H1 (cell line): ENCODE data around the gene PRR5L. TPM values are rescaled to one million over a fixed set of nuclear protein-coding genes. Genes with fewer than 3 reads are reported as not detected.

ENCODE experiments used
- CTCF ChIA-PET: fragments of 300-600 bp; sonication (Branson Sonifier 250); formaldehyde crosslinking; loops from one replicate; lab custom pipeline; 2021; ENCODE audit not compliant: partially characterized antibody; lab: Charles Lee
- POLR2A ChIA-PET: fragments of 300-600 bp; sonication (Branson Sonifier 250); formaldehyde crosslinking; loops from one replicate; lab custom pipeline; 2021; ENCODE audit warnings: inconsistent platforms; ENCODE audit not compliant: partially characterized antibody; lab: Charles Lee
- DNase-seq, 2 experiments: peaks; one replicate each; pipeline versions ENCODE4 v3.0.0 to v3.0.0-alpha.2; 2010 to 2022; ENCODE audit warnings: low spot score in 2 of 2, low read depth in 1 of 2, mixed read lengths in 1 of 2
- FAIRE-seq: peaks from 2 replicates; lab custom pipeline; 2011; peaks lifted over from hg19 to GRCh38; lab: Jason Lieb, UNC
- H2AFZ ChIP-seq: 2 replicates; pipeline ENCODE4 v1.8.1; 2012; ENCODE audit warnings: low read length, inconsistent platforms
- H2AK5ac ChIP-seq: 2 replicates; pipeline ENCODE4 v1.6.1; 2013; ENCODE audit warnings: low read depth, low read length
- H2BK120ac ChIP-seq: replicated peaks from 2 replicates; pipeline ENCODE3; 2013; ENCODE audit warnings: low read depth, low read length, inconsistent platforms
- H2BK12ac ChIP-seq: 2 replicates; pipeline ENCODE4 v1.6.1; 2013; ENCODE audit warnings: low read depth, low read length
- H2BK15ac ChIP-seq: 2 replicates; pipeline ENCODE4 v1.6.1; 2013; ENCODE audit warnings: low read length
- H2BK20ac ChIP-seq: 2 replicates; pipeline ENCODE4 v1.6.1; 2013; ENCODE audit warnings: low read length
- H2BK5ac ChIP-seq: 2 replicates; pipeline ENCODE4 v1.6.1; 2013; ENCODE audit warnings: low read depth, low read length
- H3K14ac ChIP-seq: 2 replicates; pipeline ENCODE4 v1.6.1; 2013; ENCODE audit warnings: inconsistent platforms; ENCODE audit not compliant: insufficient read length
- H3K18ac ChIP-seq: 2 replicates; pipeline ENCODE4 v1.6.1; 2013; ENCODE audit warnings: low read length; ENCODE audit errors: extremely low read depth
- H3K23ac ChIP-seq: 2 replicates; pipeline ENCODE4 v1.6.1; 2013; ENCODE audit warnings: inconsistent platforms; ENCODE audit not compliant: insufficient read length
- H3K23me2 ChIP-seq: 2 replicates; pipeline ENCODE4 v1.6.1; 2013; ENCODE audit warnings: low read depth, low read length
- H3K27ac ChIP-seq: 2 replicates; pipeline ENCODE4 v1.6.1; 2011; ENCODE audit warnings: low read depth, low read length, inconsistent platforms
- H3K27me3 ChIP-seq, 4 experiments: replicated peaks in 1 of 4; 1 replicate in 1 of 4; 2 replicates in 3 of 4; pipeline versions ENCODE4 v1.6.1 to v1.8.1; 2011 to 2013; ENCODE audit warnings: low read length in 3 of 4, mild to moderate bottlenecking in 3 of 4, inconsistent platforms in 2 of 4, mixed read lengths in 2 of 4, moderate library complexity in 1 of 4; ENCODE audit not compliant: control insufficient read depth in 3 of 4, insufficient read depth in 3 of 4; ENCODE audit errors: extremely low read depth in 1 of 4
- H3K36me3 ChIP-seq, 4 experiments: 2 replicates each; pipeline versions ENCODE4 v1.6.1 to v1.8.1; 2011 to 2013; ENCODE audit warnings: mild to moderate bottlenecking in 4 of 4, low read length in 3 of 4, moderate library complexity in 2 of 4, control low read depth in 1 of 4, inconsistent platforms in 1 of 4; ENCODE audit not compliant: insufficient read depth in 4 of 4, control insufficient read depth in 2 of 4
- H3K4ac ChIP-seq: replicated peaks from 2 replicates; pipeline ENCODE3; 2013; ENCODE audit warnings: low read length, low read depth, mixed read lengths, inconsistent platforms; ENCODE audit not compliant: insufficient read length
- H3K4me1 ChIP-seq, 4 experiments: replicated peaks in 1 of 4; 1 replicate in 1 of 4; 2 replicates in 3 of 4; pipeline versions ENCODE4 v1.6.1 to v1.8.1; 2011 to 2013; ENCODE audit warnings: low read length in 3 of 4, inconsistent platforms in 2 of 4, mixed read lengths in 1 of 4; ENCODE audit not compliant: insufficient read depth in 4 of 4, control insufficient read depth in 3 of 4
- H3K4me2 ChIP-seq, 2 experiments: 2 replicates each; pipeline versions ENCODE4 v1.6.1 to v1.8.1; 2011 to 2013; ENCODE audit warnings: low read depth in 2 of 2, low read length in 2 of 2, control low read depth in 1 of 2, inconsistent platforms in 1 of 2, mild to moderate bottlenecking in 1 of 2; ENCODE audit not compliant: insufficient read depth in 1 of 2
- H3K4me3 ChIP-seq, 4 experiments: fragments of 200-600, 300-600 bp in 1 of 4; sonication (generic), shearing (Covaris generic), sonication (Bioruptor Twin) in 1 of 4; 2 replicates each; pipeline versions ENCODE4 v1.5.1 to v1.8.1; 2011 to 2016; ENCODE audit warnings: low read length in 4 of 4, low read depth in 3 of 4, control low read depth in 2 of 4, inconsistent platforms in 2 of 4, mild to moderate bottlenecking in 2 of 4, mixed read lengths in 1 of 4, moderate library complexity in 1 of 4; ENCODE audit not compliant: insufficient read depth in 2 of 4; ENCODE audit errors: extremely low read depth in 1 of 4
- H3K56ac ChIP-seq: replicated peaks from 2 replicates; pipeline ENCODE3; 2013; ENCODE audit warnings: low read depth, mild to moderate bottlenecking, mixed read lengths, low read length, inconsistent platforms; ENCODE audit not compliant: insufficient read length
- H3K79me1 ChIP-seq: 2 replicates; pipeline ENCODE4 v1.6.1; 2013; ENCODE audit warnings: low read depth, low read length, control low read depth
- H3K79me2 ChIP-seq, 2 experiments: 2 replicates each; pipeline versions ENCODE4 v1.6.1 to v1.8.1; 2012 to 2013; ENCODE audit warnings: low read length in 2 of 2, mild to moderate bottlenecking in 2 of 2, inconsistent platforms in 1 of 2; ENCODE audit not compliant: insufficient read depth in 2 of 2, control insufficient read depth in 1 of 2
- H3K9ac ChIP-seq, 4 experiments: replicated peaks in 1 of 4; 1 replicate in 1 of 4; 2 replicates in 3 of 4; pipeline versions ENCODE4 v1.6.1 to v1.8.1; 2011 to 2013; ENCODE audit warnings: low read depth in 3 of 4, low read length in 3 of 4, control low read depth in 2 of 4, mild to moderate bottlenecking in 2 of 4, moderate library complexity in 2 of 4, inconsistent platforms in 1 of 4; ENCODE audit errors: extremely low read depth in 1 of 4
- H3K9me3 ChIP-seq, 2 experiments: 2 replicates each; pipeline versions ENCODE4 v1.6.1 to v1.8.1; 2012 to 2013; ENCODE audit warnings: mild to moderate bottlenecking in 2 of 2, moderate library complexity in 2 of 2, control low read depth in 1 of 2, inconsistent platforms in 1 of 2, low read depth in 1 of 2, low read length in 1 of 2, mixed read lengths in 1 of 2; ENCODE audit not compliant: insufficient read depth in 2 of 2
- H4K20me1 ChIP-seq, 2 experiments: replicated peaks in 1 of 2; 2 replicates each; pipeline versions ENCODE3 to v1.8.1; 2011 to 2013; ENCODE audit warnings: inconsistent platforms in 2 of 2, low read length in 2 of 2, mild to moderate bottlenecking in 1 of 2; ENCODE audit not compliant: insufficient read depth in 2 of 2, control insufficient read depth in 1 of 2
- H4K5ac ChIP-seq: 2 replicates; pipeline ENCODE4 v1.6.1; 2013; ENCODE audit warnings: low read length, low read depth, mixed read lengths, inconsistent platforms; ENCODE audit not compliant: insufficient read length
- H4K8ac ChIP-seq: 2 replicates; pipeline ENCODE4 v1.8.0; 2013; ENCODE audit warnings: mild to moderate bottlenecking, moderate library complexity, low read length, inconsistent platforms; ENCODE audit not compliant: insufficient read depth; ENCODE audit errors: extremely low read depth
- H4K91ac ChIP-seq: replicated peaks from 2 replicates; pipeline ENCODE3; 2013; ENCODE audit warnings: low read length, mixed read lengths, inconsistent platforms; ENCODE audit not compliant: insufficient read length
- ATF3 ChIP-seq: IDR thresholded peaks from 2 replicates; pipeline ENCODE4 v1.6.1; 2011; ENCODE audit warnings: low read depth, mild to moderate bottlenecking, low read length; ENCODE audit not compliant: insufficient read depth
- BACH1 ChIP-seq: IDR thresholded peaks from 2 replicates; pipeline ENCODE4 v1.6.1; 2012; ENCODE audit warnings: low read length, improper control_type of control experiment
- CREB1 ChIP-seq: IDR thresholded peaks from 2 replicates; pipeline ENCODE4 v1.6.1; 2012; ENCODE audit warnings: inconsistent platforms
- CTBP2 ChIP-seq: IDR thresholded peaks from 2 replicates; pipeline ENCODE4 v1.7.0; 2011; ENCODE audit warnings: borderline replicate concordance, mild to moderate bottlenecking, moderate library complexity, mixed read lengths, low read length; ENCODE audit not compliant: insufficient read depth, insufficient read length
- EP300 ChIP-seq, 2 experiments: IDR thresholded peaks; 1 replicate in 1 of 2; 2 replicates in 1 of 2; pipeline ENCODE4 v1.6.1; 2011 to 2012; ENCODE audit warnings: low read depth in 2 of 2, low read length in 2 of 2, mild to moderate bottlenecking in 2 of 2, borderline replicate concordance in 1 of 2, inconsistent platforms in 1 of 2, moderate library complexity in 1 of 2
- GTF2F1 ChIP-seq: IDR thresholded peaks from 2 replicates; pipeline ENCODE4 v1.6.1; 2012; ENCODE audit warnings: low read depth, low read length, improper control_type of control experiment, borderline replicate concordance
- HDAC6 ChIP-seq: IDR thresholded peaks from one replicate; pipeline ENCODE4 v1.7.1; 2012; ENCODE audit warnings: low read depth, mild to moderate bottlenecking, inconsistent platforms, low read length, moderate library complexity
- POU5F1 ChIP-seq: IDR thresholded peaks from 2 replicates; pipeline ENCODE4 v1.6.1; 2011; ENCODE audit warnings: low read depth, mild to moderate bottlenecking, low read length, moderate library complexity
- SIN3A ChIP-seq, 2 experiments: IDR thresholded peaks in 1 of 2; conservative IDR thresholded peaks in 1 of 2; 2 replicates each; pipeline ENCODE4 v1.6.1; 2011 to 2012; ENCODE audit warnings: low read length in 2 of 2, improper control_type of control experiment in 1 of 2, low read depth in 1 of 2, mild to moderate bottlenecking in 1 of 2
- SIRT6 ChIP-seq: IDR thresholded peaks from one replicate; pipeline ENCODE4 v1.7.1; 2012; ENCODE audit warnings: low read length, inconsistent platforms
- TBP ChIP-seq: IDR thresholded peaks from 2 replicates; pipeline ENCODE4 v1.6.1; 2011; ENCODE audit warnings: low read depth, low read length, improper control_type of control experiment
- WGBS, 2 experiments: shearing (Covaris generic) in 1 of 2; methylation state at CpG; one replicate each; pipeline versions ENCODE4 v1.1.6 to v1.1.7; 2013 to 2015; ENCODE audit warnings: low lambda C conversion rate in 2 of 2, mixed read lengths in 2 of 2, inconsistent platforms in 1 of 2, low coverage in 1 of 2, missing lambda C conversion rate in 1 of 2; ENCODE audit not compliant: insufficient replicate concordance in 2 of 2, insufficient coverage in 1 of 2, insufficient read length in 1 of 2; ENCODE audit errors: extremely low coverage in 1 of 2, missing lambda C conversion rate in 1 of 2; 5-methylcytosine and 5-hydroxymethylcytosine counted together
- polyA plus RNA-seq, 7 experiments: library from polyadenylated mRNA; depleted of rRNA in 3 of 7; stranded (reverse) in 5 of 7; unstranded in 2 of 7; fragments of >200 nt in 5 of 7; fragments of 200-250 nt in 2 of 7; gene quantifications; 1 replicate in 5 of 7; 2 replicates in 1 of 7; 4 replicates in 1 of 7; pipeline versions ENCODE4 v1.2.1 to v1.2.3, GENCODE V29; 2011 to 2013; ENCODE audit warnings: missing spikeins in 2 of 7, mixed read lengths in 2 of 7
- total RNA-seq: library from RNA; stranded (reverse); fragmentation: NEBNext Ultra II Directional; extraction: Animal tissue kit (Norgen Biotek cat#: 25700); gene quantifications from 2 replicates; pipeline ENCODE4 v1.2.1, GENCODE V29; 2021
- TF ChIP-seq, protein P1 (sequence below): IDR thresholded peaks from 2 replicates; pipeline ENCODE4 v1.6.1; 2012; ENCODE audit warnings: inconsistent platforms

PRR5L gene
- total and polyA plus RNA-seq, 2 of the 8 experiments (the other 6 are each of a cell fraction or from before 2014, with no cell fraction given): 6.6 to 10.1 TPM

GRCh38 chr11:36456156-36456555, 160.1 kb downstream of the PRR5L start:
- no peak overlapping the region for H4K8ac ChIP-seq
- no peak overlapping the region for H3K27ac ChIP-seq
- H3K9ac ChIP-seq: no peak overlapping the region
- peak overlapping the region; percentile 21; the same call in 1 of the 2 replicates for H2BK15ac ChIP-seq
- no peaks in the 10 kb centered on the region for H3K9me3 ChIP-seq
- 88% methylated on average over 6 of the region's 6 CpGs; no CpG with 5 or more reads in 1 of the 2 experiments for WGBS, 2 experiments
- H2AK5ac ChIP-seq: peak overlapping the region; percentile 26; the same call in 1 of the 2 replicates
- H3K79me2 ChIP-seq: no peaks in the 10 kb centered on the region
- peaks cover 0 to 3% (median 0%) of the 10 kb centered on the region in 4 experiments; a peak in 1 of 8 replicates for H3K36me3 ChIP-seq
- no peak overlapping the region for H3K56ac ChIP-seq
- no peak for DNase-seq
- H2BK5ac ChIP-seq: no peak overlapping the region
- peak overlapping the region; percentile 44 for H4K91ac ChIP-seq
- no peak overlapping the region for H3K4me2 ChIP-seq
- H2BK120ac ChIP-seq: no peak overlapping the region
- H3K79me1 ChIP-seq: no peaks in the 10 kb centered on the region
- H4K5ac ChIP-seq: no peak overlapping the region
- no peak overlapping the region for H3K18ac ChIP-seq
- no peak overlapping the region for H2AFZ ChIP-seq
- ChIA-PET CTCF (interaction anchor here (0.6 to 5.6 kb wide), 11 partner anchors 10 to 189 kb away, joined by 3 to 59 read pairs (median 4); partner anchors contain the start of gene TRAF6), POLR2A (interaction anchor here (0.8 to 1.9 kb wide), 3 partner anchors 13 to 61 kb away, joined by 3 to 5 read pairs (median 4); no protein-coding TSS in a partner anchor)
- no peak overlapping the region for H3K14ac ChIP-seq
- no peaks in the 10 kb centered on the region for H3K23me2 ChIP-seq
- no peak overlapping the region for H3K23ac ChIP-seq
- no peak overlapping the region for H3K4me3 ChIP-seq
- H2BK20ac ChIP-seq: no peak overlapping the region; the same call in 1 of the 2 replicates
- peaks cover 0 to 30% (median 13%) of the 10 kb centered on the region in 4 experiments; a peak in 6 of 7 replicates for H3K4me1 ChIP-seq
- H3K4ac ChIP-seq: no peak overlapping the region
- no peak for FAIRE-seq
- no peaks in the 10 kb centered on the region for H3K27me3 ChIP-seq
- H2BK12ac ChIP-seq: no peak overlapping the region
- no peaks in the 10 kb centered on the region for H4K20me1 ChIP-seq
- TF ChIP-seq CTBP2 (no peak), GTF2F1 (no peak), BACH1 (no peak), SIN3A (conservative IDR thresholded peaks at IDR 0.05 in 1 of 2, IDR thresholded peaks at IDR 0.05 in 1 of 2; ENCODE audit: low read depth in 1 of 2, low read length in 2 of 2) (no peak), CREB1 (no peak), TBP (no peak), SIRT6 (no peak), HDAC6 (no peak), ATF3 (no peak), POU5F1 (no peak), EP300 (IDR thresholded peaks at IDR 0.05; ENCODE audit: borderline replicate concordance in 1 of 2, low read depth in 2 of 2, low read length in 2 of 2) (no peak)
- TF ChIP-seq, protein P1, sequence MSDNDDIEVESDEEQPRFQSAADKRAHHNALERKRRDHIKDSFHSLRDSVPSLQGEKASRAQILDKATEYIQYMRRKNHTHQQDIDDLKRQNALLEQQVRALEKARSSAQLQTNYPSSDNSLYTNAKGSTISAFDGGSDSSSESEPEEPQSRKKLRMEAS: no peak
